HG02840 (cell line): Measurements from ENCODE around the gene LRRN2.

ENCODE experiments used
- ATAC-seq: cut with Tn5 transposase; IDR thresholded peaks from one replicate; pipeline ENCODE4 v1.9.1; 2021; ENCODE audit warnings: mild to moderate bottlenecking, moderate library complexity, moderate number of reproducible peaks; ENCODE audit not compliant: unreplicated experiment, low FRiP score

Gene LRRN2

DNA sequence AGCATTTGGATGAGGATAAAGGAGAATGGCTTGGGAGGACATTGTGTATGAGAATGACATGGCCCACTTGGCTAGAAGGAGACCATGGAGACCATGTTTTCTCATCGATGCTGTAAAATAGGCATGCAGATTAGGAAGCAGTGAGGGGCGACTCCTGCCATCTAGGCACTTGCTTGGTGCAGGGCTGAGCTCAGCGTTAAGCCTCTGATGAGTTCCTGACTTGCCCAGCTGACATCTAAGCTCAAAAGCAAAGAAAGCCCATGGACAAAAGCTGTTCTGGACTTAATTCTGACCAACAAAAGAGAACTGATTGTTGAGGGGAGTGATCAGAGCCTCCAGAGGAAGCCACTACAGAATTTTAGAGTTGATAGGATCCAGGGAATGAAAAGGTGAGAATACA is 74.5 kb downstream of the LRRN2 start:
- ATAC-seq: no peak

DNA sequence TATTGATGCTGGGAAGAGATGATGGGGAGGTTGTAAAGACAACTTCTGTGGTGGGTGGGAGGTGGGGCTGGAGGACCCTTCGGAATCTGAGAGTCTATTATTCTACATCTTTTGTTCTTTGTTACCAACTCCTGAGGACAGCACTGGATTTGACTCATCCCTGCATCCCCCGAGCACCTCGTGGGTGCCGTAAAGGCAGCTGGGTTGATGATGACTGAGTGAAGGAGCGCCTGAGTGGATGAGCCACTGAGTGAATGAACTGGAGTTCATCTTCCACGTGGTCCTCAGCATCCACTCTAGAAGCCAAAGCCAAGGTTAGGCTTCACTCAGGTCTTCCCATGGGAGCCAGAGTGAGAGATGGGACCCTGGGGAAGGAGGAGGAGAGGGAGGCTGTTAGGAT is 77.6 kb downstream of the LRRN2 start:
- no peak for ATAC-seq

DNA sequence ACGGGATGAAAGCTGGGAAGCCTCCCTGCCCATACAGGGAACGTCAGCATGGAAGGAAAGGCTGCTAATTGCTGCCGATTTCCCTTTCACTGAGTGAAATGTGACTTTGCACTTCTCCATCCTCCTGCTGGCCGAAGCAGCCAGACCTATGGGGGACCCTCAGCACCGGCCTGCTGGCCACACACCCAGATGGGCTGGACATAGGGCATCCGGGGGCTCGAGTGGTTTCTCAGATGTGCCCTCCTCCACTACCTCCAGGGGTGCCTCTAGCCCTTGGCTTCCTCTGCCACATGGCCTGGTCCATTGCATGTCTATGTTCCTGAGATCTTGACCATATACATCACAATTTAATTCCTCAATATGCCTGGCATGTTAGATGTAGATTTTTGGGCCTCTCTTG is 79.7 kb downstream of the LRRN2 start:
- no peak for ATAC-seq

DNA sequence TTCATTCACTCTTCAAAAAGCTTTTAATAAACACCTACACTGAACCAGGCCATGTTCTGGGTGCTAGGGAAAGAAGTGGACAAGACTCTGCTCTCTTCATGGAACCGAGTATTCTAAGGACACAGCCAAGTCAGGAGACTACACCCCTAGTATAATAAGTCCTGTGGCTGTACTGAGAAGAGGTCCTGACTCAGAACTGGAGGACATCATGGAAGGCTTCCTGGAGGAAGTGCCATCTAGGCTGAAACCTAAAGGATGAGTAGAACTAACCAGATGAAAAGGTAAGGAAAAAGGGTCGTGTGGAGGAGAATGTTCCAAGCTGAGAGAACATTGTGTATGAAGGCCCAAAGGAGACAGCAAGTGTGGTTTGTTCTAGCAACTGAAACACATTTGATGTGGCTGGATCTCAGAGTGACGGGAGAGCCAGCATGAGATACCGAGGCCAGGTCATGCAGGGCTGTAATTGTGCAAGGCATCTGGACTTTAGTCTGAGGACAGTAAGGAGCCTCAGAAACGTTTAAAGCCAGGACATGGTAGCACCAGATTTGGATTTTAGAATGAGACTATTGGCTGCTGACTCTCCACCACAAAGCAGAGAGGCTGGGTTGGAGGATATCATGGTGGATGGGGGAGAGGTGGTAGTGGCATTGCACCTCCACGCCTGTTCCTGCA is 82.5 kb downstream of the LRRN2 start:
- ATAC-seq: no peak

DNA sequence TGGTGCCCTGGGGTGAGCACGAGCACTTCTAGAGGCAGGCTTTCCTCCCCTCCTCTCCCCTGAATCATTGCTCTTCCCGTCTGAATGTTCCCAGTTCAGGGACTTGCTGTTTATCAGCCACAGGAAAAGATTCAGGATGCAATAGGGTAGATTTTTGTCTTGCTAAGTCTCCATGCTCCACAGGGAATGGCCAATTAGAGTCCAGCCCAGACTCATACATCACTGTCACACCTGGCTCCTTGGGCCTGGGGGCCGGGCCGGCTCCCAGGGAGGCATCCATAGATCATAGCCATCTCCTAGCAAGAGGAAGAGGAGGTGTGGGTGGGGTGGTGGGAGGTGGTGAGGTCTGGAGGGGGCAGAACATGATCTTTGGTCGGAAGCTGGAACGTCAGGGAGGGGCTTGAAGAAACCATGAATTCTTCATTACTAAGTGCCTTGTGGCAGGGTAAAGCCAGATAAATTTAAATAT is 83.4 kb downstream of the LRRN2 start:
- no peak for ATAC-seq

DNA sequence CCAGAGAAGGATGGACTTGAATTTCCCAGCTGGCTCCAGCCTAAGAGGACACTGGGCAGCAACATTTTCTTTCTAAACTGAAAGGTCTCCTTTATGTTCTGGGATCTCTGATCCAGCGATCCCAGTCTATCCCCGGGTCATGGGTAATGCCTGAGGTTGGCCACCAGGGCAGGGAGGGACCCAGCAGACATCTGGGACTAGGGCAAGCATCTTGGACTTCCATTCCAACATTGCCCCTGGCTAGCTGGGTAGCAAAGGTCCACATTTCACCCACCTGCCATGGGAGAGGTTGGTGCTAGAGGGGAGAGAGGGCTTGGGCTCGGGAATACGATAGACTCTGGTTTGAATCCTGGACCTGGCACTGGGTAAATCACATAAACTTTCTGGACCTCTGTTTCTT is 84.6 kb downstream of the LRRN2 start:
- ATAC-seq: no peak

DNA sequence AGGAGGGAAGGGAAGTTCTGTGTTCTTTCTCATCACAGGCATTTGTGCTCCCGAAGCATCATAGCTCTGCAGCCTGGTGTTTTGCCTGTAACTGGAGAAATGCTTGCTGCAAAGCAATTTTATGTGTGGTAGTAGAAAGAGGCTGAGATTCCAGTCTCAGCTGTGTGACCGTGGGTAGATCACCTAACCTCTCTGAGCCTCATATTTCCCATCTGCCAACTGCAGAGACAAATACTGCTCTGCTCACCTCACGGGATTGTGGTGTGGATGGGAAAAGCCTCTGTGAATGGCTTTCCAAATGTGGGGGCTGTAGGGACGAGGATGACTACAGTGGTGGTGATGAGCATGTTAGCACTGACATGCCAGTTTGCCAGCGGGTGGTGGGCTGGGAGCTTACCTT is 85.3 kb downstream of the LRRN2 start:
- ATAC-seq: no peak

DNA sequence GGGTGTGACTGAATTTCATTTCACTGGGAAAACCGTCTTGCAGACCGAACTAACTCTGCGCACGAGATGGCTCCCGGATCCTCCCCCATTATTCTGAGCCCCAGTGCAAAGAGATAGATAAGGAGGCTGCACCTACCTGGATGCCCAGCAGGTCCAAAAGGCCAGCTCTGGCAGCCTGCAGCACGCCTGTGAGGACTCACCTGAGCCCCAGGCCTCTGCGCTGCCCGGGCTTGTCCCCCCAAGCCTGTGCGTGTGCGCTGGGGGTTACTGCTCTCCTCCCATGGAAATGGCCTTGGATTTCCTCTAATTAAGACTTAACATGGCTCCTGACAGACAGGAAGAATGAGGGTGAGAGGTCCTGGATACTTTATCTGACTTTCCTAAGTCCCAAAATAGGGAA is 85.9 kb downstream of the LRRN2 start:
- ATAC-seq: no peak

DNA sequence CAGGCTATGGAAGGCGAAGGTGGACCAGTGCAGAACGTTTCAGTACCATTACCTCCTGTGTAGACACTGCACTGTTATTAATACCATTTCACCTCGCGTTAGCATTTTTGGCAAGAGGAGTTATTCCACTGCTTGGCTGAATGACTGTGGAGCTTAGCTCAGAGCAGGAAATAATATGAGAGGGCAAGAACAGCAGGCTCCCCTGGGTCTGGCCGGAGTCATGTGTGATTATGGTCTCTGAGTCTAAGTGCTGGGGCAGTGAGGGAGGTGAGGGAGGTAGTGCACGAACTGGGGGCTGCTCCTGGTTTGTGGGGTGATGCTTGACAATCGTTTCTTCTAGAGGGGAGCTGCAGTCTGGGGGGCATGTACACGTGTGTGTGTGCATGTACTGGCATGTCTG is 86.4 kb downstream of the LRRN2 start:
- no peak for ATAC-seq

DNA sequence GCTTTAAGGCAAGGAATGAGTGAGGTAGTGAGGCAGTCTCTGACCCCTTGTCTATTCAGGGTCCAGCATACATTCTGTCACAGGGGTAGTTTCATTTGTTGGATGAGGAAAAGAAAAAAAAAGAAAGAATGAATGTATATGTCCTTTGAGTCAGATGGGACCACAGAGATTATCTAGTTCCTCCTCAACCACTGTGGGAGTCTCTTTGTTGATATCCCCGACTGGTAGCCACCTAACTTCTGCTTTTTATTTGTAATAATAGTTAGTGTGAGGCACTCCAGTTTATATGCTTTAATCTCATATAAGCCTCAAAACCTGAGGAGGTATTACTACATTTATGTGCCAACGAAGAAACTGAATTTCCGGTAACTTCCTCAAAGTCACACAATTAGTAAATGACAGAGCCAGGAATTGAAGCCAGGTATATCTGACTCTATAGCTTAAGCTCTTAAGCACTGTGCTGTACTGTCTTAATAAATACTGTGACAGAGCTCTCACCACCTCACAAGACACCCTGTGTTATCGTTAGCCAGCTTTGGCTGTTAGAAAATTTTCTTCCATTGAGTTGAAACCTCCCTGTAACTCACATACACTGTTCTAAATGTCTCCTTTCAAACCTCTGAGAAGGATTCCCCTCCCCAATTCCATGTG is 87.1 kb downstream of the LRRN2 start:
- no peak for ATAC-seq

DNA sequence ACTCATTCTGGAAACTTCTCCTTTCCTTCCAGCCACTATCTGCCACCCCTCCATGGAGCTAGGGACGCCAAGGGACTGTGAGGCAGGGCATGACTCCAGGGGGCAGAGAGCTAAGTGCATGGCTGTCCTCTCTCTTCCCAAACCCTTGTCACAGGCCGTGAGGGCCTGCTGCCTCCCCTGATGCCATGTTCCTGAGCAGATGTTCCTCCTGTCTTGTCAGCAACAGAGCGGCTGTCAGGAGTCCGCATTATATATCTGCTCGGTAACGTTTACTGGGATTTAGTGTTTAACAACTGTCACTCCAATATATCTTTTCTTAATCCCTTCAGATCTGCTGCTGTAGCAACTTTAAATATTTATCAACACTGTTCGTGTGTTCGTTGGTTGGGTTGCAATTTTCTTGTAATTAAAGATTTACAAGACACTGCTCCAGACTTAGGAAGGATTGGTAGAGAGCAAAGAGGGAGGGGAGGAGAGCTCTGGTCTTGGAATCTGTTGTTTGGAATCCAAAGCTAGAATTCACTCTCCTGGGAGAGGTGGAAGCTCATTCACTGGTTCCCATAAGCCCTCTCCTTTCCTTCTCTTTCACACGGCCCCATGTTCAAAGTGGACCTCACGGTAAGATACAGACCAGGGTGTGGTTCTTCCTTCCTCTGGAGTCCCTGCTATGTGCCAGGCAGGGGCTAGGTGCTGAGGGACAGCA is 93.1 kb downstream of the LRRN2 start:
- ATAC-seq: no peak

DNA sequence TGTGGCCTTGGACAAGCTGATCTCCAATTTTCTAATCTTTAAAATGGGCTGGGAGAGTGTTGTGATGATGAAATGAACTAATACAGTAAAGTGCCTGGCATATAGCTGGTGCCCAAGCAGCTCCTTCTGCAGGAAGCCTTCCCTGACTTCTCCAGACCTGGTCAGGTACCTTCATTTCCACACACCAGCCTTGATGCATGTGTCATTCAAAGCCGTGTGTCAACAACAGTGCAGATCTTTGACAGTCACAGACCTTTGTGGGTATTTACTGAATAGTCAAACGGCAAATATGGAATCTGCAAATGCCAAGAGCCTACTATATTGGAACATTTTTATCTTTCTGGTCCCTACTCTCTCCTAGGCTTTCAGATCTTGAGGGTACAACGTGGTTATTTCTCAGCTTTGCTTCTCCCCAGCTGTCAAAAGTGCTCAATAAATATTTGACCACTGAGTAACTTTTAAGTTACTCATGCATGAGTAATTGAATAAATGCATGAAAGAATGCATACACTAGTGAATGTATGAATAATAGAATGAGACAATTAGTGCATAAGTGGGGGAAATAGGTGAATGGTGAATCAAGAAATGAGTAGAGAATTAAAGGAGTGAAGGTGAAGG is 94.0 kb downstream of the LRRN2 start:
- no peak for ATAC-seq

DNA sequence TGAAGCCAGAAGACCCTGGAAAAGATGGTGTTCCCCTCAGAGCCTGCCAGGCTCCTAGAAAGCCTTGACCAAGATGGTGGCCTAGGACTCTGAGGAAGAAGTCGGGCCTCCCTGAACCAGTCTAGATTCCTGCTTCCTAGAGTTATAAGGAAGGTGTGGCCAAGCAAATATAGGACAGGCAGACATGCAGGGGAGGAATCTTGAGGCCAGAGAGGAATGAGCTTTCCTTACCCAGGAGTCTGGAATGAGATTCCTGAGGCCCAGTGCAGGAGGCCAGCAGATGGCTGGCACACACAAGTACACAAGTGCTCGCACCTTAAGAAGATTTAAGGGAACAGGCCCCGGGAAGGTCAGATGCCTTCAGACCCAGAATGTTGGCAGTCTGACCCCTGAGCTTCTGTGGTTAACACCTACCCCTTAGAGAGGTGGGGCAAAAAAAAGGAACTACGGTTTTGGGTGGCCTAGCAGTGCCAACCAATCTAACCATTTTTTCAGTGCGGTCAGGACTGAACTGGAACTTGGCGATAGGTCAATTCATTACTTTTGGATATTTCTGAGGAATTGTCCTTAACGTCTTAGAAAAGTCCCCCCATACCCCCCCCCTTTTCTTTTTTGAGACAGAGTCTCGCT is 96.0 kb downstream of the LRRN2 start:
- ATAC-seq: no peak

DNA sequence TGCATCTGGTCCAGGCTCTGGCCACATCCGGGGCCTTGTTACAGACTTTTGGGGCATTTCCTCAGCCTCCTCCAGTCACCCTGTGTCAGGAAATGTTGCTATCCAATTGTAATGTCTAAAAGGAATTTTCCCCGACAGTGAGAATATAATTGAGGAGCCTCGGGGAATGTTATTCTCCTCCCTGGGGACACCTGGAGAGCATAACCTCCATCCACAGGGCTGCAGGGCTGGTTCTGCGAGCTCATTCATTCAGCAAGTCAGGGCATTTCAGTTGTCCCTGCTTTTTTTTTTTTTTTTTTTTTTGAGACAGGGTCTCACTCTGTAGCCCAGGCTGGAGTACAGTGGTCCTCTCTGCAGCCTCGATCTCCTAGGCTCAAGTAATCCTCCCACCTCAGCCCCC is 96.7 kb downstream of the LRRN2 start:
- ATAC-seq: no peak

DNA sequence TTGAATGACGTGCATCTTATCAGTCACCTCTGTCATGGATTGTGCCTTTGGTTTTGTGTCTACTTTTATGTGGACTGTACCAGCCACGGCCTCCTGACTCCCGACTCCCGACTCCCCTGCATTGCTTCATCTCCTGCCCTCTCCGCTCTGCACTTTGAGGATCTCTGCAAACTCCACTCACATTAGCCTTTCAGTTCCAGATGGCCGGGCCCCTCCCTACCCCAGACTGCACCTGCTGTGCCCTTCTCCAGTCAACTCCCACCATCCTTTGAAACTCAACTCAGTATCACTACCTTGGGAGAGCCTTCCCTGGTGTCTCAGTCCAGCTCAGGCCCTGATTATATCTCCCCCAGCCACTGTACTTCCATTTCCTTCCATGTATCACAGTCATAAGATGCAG is 97.9 kb downstream of the LRRN2 start:
- ATAC-seq: no peak

DNA sequence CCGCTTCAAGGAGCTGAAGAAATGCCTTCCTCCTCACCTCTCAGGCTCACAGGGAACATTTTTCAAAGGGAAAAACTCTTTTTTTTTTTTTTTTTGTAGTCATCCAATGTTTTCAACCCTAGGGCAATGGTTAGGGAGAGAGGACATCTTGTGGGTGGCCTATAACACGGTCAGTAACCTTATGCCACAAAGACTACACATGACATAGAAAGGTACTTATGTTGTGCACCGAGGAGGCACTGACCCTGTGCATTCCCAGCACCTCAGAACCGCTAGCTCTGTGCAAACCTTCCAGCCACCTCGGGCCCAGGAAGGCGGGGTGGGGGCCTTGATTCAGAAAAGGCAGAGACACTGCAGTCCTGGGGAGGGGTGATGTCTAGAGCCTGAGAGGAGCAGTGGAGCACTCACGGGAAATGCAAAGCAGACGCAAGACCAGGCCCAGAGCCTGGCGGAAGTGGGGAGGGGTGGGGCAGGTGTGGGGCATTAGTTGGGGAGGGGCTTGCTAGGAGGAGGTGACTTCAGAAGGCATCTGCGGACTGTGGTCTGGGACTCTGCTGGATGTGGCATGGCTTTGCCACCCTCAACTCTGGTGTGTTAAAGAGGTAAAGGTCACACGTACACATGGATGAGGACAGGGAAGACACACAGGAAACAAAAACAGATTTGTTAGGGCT is 100.7 kb downstream of the LRRN2 start:
- no peak for ATAC-seq

DNA sequence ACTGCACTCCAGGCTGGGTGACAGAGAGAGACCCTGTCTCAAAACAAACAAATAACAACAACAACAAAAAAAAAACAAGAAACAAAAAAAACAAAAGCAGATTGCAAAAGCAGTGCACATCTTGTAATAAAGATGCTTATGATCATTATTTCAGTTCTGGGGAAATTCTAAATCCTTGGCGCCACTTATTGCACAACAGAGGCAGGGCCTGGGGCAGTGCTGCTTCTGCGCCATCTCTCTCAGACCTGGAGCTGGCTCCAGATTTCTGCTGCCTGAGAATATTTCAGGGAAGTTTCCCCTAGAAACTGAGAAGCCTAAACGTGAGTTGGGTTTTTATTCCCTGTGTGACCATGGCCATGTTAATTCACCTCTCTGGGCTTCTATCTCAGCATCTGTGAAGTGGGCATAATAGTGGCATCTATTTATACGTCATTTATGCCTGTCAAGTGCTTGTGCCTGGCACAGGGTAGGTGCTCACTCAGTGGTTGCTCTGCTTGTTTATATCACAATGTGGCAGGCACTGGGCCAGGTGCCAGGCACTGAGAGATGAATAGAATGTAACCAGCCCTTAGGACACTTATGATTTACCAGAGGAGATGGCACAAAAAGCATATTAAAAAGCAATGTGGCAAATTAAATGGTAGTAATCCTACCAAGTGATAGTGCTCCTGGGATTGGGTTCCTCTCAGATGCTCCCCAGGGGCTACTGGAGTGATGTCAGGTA is 101.5 kb downstream of the LRRN2 start:
- ATAC-seq: no peak

DNA sequence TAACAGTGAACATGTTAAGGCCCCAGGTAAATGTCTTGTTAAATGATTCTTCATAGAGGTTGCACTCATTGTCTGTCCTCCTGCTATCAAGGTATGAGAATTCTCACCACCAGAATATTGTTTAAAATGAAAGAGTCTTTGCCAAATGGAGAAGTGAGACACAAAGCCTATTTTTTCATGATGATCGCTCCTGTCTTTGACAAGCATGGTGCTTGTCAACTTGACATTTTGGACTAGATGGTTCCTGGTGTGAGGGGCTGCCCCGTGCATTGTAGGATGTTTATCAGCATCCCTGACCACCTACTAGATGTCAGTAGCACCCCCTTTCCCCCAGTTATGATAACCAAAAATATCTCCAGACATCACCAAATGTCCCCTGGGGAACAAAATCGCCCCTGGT is 103.8 kb downstream of the LRRN2 start:
- no peak for ATAC-seq

DNA sequence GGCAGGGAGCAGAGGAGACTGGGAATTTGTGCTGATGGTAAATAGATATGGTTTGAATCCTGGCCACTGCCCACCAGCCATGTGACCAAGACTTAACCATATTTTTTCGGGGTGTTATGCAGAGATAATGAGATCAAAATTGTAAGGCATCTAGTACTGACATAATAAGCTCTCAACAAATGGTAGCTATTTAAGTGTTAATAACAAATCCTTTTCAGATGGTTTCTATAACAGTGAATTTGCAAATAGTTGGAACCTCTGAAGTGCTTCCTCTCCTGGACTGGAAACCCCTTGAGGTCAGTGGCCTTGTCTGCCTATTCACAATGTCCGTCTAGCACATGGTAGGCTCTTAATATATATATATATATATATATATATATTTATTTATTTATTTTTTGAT is 104.7 kb downstream of the LRRN2 start:
- no peak for ATAC-seq

DNA sequence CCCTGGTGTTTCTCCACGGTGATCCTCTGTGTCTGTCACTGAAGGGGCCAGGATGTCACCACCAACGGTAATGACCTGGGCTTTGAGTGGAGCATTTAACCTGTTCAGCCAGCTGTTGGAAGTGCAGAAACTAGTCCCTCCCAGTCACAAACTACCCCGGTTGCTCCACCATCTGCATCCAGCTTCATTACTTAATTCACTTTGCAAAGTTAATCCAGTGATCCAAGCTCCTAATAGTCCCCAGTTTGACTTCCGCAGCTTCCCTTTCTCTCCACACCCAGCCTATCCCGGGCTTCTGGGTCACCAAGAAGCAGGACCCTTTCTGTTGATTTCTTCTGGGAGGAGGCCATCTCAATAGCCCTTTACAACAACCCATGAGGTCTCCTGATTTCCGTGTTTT is 105.9 kb downstream of the LRRN2 start:
- no peak for ATAC-seq
